GM21423 (cell line): ENCODE data around the gene MBOAT1.

Experiments
- ATAC-seq: cut with Tn5 transposase; IDR thresholded peaks from one replicate; pipeline ENCODE4 v1.9.1; 2021; ENCODE audit warnings: mild to moderate bottlenecking, moderate library complexity; ENCODE audit not compliant: unreplicated experiment

Gene MBOAT1

GRCh38 chr6:20058121-20058905 is 154.0 kb downstream of the MBOAT1 start:
- ATAC-seq, result no peak

GRCh38 chr6:20056350-20056992 is 155.8 kb downstream of the MBOAT1 start:
- peak; percentile 66 for ATAC-seq

- no peak for ATAC-seq
These were observed 156.4 kb downstream of the MBOAT1 start for GRCh38 chr6:20055916-20056315.
